HepG2 (cell line): ENCODE data around the gene TPX2. TPM values are rescaled to one million over a fixed set of nuclear protein-coding genes. Genes with fewer than 3 reads are reported as not detected.

Experiments
- ATF2 ChIP-seq: sonication (generic); formaldehyde crosslinking; IDR thresholded peaks from 2 replicates; pipeline ENCODE4 v1.4.0; 2020; ENCODE audit warnings: missing genetic modification reagents
- CREBL2 ChIP-seq: sonication (generic); formaldehyde crosslinking; IDR thresholded peaks from 2 replicates; pipeline ENCODE4 v1.8.1; 2023; ENCODE audit warnings: missing genetic modification reagents, mild to moderate bottlenecking, borderline replicate concordance
- DMAP1 ChIP-seq: IDR thresholded peaks from 2 replicates; pipeline ENCODE4 v1.6.1; 2016
- HMGA1 ChIP-seq: sonication (generic); formaldehyde crosslinking; conservative IDR thresholded peaks from 2 replicates; pipeline ENCODE4 v1.4.0; 2020; ENCODE audit warnings: missing genetic modification reagents
- JUN ChIP-seq: sonication (generic); formaldehyde crosslinking; IDR thresholded peaks from 2 replicates; pipeline ENCODE4 v1.4.0; 2020; ENCODE audit warnings: mild to moderate bottlenecking, missing genetic modification reagents
- MAFG ChIP-seq: sonication (generic); formaldehyde crosslinking; IDR thresholded peaks from 2 replicates; pipeline ENCODE4 v1.5.1; 2020; ENCODE audit warnings: mild to moderate bottlenecking, missing genetic modification reagents
- MNT ChIP-seq: fragments of 450-650 bp; IDR thresholded peaks from 2 replicates; pipeline ENCODE4 v1.6.1; 2016
- PLRG1 ChIP-seq: fragments of 450-650 bp; conservative IDR thresholded peaks from 2 replicates; pipeline ENCODE4 v1.6.1; 2016
- POLR2A ChIP-seq, 2 experiments: IDR thresholded peaks; 2 replicates each; pipeline ENCODE4 v1.6.1; 2011; ENCODE audit warnings: low read depth in 2 of 2, low read length in 2 of 2, mild to moderate bottlenecking in 1 of 2, moderate library complexity in 1 of 2; ENCODE audit not compliant: insufficient read depth in 1 of 2
- PTBP1 ChIP-seq: fragments of 200-400 bp; formaldehyde crosslinking; IDR thresholded peaks from 2 replicates; pipeline ENCODE4 v1.6.1; 2018; ENCODE audit warnings: low read length, low read depth; ENCODE audit not compliant: poor library complexity, severe bottlenecking
- SETDB1 ChIP-seq: sonication (generic); formaldehyde crosslinking; IDR thresholded peaks from 2 replicates; pipeline ENCODE4 v1.5.1; 2020; ENCODE audit warnings: missing genetic modification reagents, mild to moderate bottlenecking, borderline replicate concordance
- SNAPC5 ChIP-seq: sonication (generic); formaldehyde crosslinking; IDR thresholded peaks from 2 replicates; pipeline ENCODE4 v1.8.1; 2023; ENCODE audit warnings: mild to moderate bottlenecking, missing genetic modification reagents, borderline replicate concordance
- TOE1 ChIP-seq: sonication (generic); formaldehyde crosslinking; IDR thresholded peaks from 2 replicates; pipeline ENCODE4 v1.4.0; 2020; ENCODE audit warnings: mild to moderate bottlenecking, missing genetic modification reagents
- ZBTB4 ChIP-seq: sonication (generic); formaldehyde crosslinking; IDR thresholded peaks from 2 replicates; pipeline ENCODE4 v1.4.0; 2020; ENCODE audit warnings: missing genetic modification reagents, mild to moderate bottlenecking, borderline replicate concordance
- ZNF430 ChIP-seq: sonication (generic); formaldehyde crosslinking; IDR thresholded peaks from 2 replicates; pipeline ENCODE4 v1.9.0; 2021; ENCODE audit warnings: mild to moderate bottlenecking, missing genetic modification reagents
- ZNF441 ChIP-seq: sonication (generic); formaldehyde crosslinking; IDR thresholded peaks from 2 replicates; pipeline ENCODE4 v1.7.0; 2021; ENCODE audit warnings: missing genetic modification reagents, borderline replicate concordance
- ZNF460 ChIP-seq: sonication (generic); formaldehyde crosslinking; IDR thresholded peaks from 2 replicates; pipeline ENCODE4 v1.5.1; 2020; ENCODE audit warnings: missing genetic modification reagents, mild to moderate bottlenecking, borderline replicate concordance
- ZNF503 ChIP-seq: sonication (generic); formaldehyde crosslinking; IDR thresholded peaks from 2 replicates; pipeline ENCODE4 v1.4.0; 2020; ENCODE audit warnings: missing genetic modification reagents
- ZNF558 ChIP-seq: sonication (generic); formaldehyde crosslinking; IDR thresholded peaks from 2 replicates; pipeline ENCODE4 v1.9.0; 2022; ENCODE audit warnings: mild to moderate bottlenecking, missing genetic modification reagents, borderline replicate concordance
- ZNF713 ChIP-seq: sonication (generic); formaldehyde crosslinking; IDR thresholded peaks from 2 replicates; pipeline ENCODE4 v1.4.0; 2020; ENCODE audit warnings: mild to moderate bottlenecking, missing genetic modification reagents
- ZNF782 ChIP-seq: sonication (generic); formaldehyde crosslinking; IDR thresholded peaks from 2 replicates; pipeline ENCODE4 v1.4.0; 2020; ENCODE audit warnings: missing genetic modification reagents, mild to moderate bottlenecking, borderline replicate concordance
- polyA plus RNA-seq, 8 experiments: library from polyadenylated mRNA; depleted of rRNA in 3 of 8; stranded (reverse) in 7 of 8; unstranded in 1 of 8; fragments of >200 nt; fragmentation: Illumina TruSeq in 4 of 8; extraction: Trizol in 4 of 8; gene quantifications; 2 replicates each; pipeline versions ENCODE4 v1.2.1 to v1.2.3, GENCODE V29; 2011 to 2016; ENCODE audit warnings: low read depth in 4 of 8, missing spikeins in 1 of 8, mixed read lengths in 1 of 8; ENCODE audit not compliant: insufficient read depth in 1 of 8
- total RNA-seq, 5 experiments: library from RNA; depleted of rRNA; stranded (reverse); fragments of >200 nt; fragmentation: Illumina TruSeq; extraction: Trizol; gene quantifications; 2 replicates each; pipeline ENCODE4 v1.2.3, GENCODE V29; 2016; ENCODE audit warnings: low read depth in 1 of 5

TPX2 gene
- total and polyA plus RNA-seq, 2 of the 13 experiments (the other 11 are each of a cell fraction or from before 2014, with no cell fraction given), result 34.3 to 124 TPM

GRCh38 chr20:31722257-31723068, 16.6 kb upstream of the TPX2 start, which contains the start of gene BCL2L1 (continued):
- TF ChIP-seq ZNF558 (no peak; the same call in 1 of the 2 replicates), CREBL2 (no peak), ZNF441 (CRISPR knock-in tag) (no peak; the same call in none of the 2 replicates), ZNF460 (CRISPR knock-in tag) (no peak), TOE1 (no peak), HMGA1 (CRISPR knock-in tag) (no peak), SNAPC5 (CRISPR knock-in tag) (no peak), SETDB1 (no peak), ZBTB4 (CRISPR knock-in tag) (no peak), ATF2 (no peak), ZNF430 (CRISPR knock-in tag) (0 out of 2 replicates have a peak, but pooled peaks have one; percentile 66), JUN (CRISPR knock-in tag) (peak; percentile 54), POLR2A (IDR thresholded peaks at IDR 0.05; ENCODE audit: insufficient read depth in 1 of 2, low read depth in 2 of 2, low read length in 2 of 2) (peak; percentile 78 to 84), MNT (peak; percentile 30; the same call in 1 of the 2 replicates), DMAP1 (CRISPR knock-in tag) (peak; percentile 11; the same call in 1 of the 2 replicates), PLRG1 (no peak), PTBP1 (no peak), ZNF782 (peak; percentile 69), ZNF503 (CRISPR knock-in tag) (no peak), MAFG (CRISPR knock-in tag) (no peak), ZNF713 (CRISPR knock-in tag) (no peak)
